NCI-H345 (cell line): ENCODE data around the gene GLDC.
"Not testable (repeated sequence)": the region's sequence is repeated elsewhere in the genome, so short reads cannot be mapped to it uniquely, and the experiment has no call there.

ENCODE experiments used
- DNase-seq: peaks from one replicate; lab custom pipeline; 2025; lab: John Stamatoyannopoulos, UW

The GLDC gene

GRCh38 chr9:6664204-6664680 lies 18.7 kb upstream of the GLDC start:
- no peak for DNase-seq

GRCh38 chr9:6660512-6660911 lies 15.0 kb upstream of the GLDC start:
- no peak for DNase-seq

GRCh38 chr9:6658628-6659353 lies 13.3 kb upstream of the GLDC start:
- no peak for DNase-seq

DNA sequence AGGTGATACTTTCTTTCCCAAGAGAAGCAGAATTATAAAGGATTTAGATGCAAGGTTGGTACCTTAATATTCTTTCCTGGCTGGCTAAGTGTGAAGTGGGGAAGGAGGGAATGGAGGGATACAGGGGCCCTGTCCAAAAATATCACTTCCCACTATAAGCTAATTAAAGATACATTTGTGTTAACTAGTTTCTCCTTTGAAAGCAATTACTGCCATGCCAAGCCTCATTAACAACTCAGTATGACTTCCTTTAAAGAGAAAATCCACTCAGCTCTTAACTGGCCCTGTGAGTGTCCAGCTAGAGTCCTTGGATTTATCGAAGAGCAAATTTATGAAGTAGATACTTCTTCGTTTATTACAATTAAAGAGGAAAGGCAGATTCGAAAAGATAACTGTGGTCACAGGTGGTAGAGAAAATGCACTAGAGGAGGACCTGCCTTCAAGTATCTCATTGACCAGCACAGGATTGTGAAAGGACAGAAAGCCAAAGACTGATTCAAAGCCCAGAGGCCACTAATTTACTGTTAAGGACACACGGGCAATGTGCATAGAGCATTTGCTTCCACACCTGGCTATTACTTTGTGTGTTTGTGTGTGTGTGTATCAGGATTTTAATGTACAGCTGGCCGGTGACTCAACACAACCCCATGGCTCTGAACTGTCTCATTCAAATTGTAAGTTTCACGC lies 11.2 kb upstream of the GLDC start:
- DNase-seq, result no peak

DNA sequence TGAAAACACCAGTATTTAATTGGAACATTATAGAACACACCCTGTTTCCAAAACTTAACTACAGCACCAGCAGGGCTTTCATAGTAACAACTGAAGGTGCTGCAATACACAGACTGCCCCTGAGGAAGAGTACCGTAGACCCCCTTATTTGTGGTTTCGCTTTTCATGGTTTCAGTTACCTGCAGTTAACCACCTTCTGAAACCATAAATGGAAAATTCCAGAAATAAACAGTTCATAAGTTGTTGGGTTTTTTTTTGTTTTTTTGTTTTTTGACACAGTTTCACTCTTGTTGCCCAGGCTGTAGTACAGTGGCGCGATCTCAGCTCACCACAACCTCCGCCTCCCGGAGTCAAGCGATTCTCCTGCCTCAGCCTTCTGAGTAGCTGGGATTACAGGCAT lies 9.5 kb upstream of the GLDC start:
- no peak for DNase-seq

GRCh38 chr9:6646293-6646636 lies 736 bp upstream of the GLDC start:
- DNase-seq, result no peak

- DNase-seq, result peak; percentile 15
Measured at GRCh38 chr9:6645105-6645354, 499 bp downstream of the GLDC start.

- no peak for DNase-seq
Measured at GRCh38 chr9:6644346-6645104, 1.0 kb downstream of the GLDC start.

GRCh38 chr9:6641961-6642360 lies 3.6 kb downstream of the GLDC start:
- DNase-seq, result no peak

- DNase-seq, result no peak
Measured at GRCh38 chr9:6641561-6641960, 4.0 kb downstream of the GLDC start.

- DNase-seq, result no peak
Measured at GRCh38 chr9:6641056-6641455, 4.5 kb downstream of the GLDC start.

DNA sequence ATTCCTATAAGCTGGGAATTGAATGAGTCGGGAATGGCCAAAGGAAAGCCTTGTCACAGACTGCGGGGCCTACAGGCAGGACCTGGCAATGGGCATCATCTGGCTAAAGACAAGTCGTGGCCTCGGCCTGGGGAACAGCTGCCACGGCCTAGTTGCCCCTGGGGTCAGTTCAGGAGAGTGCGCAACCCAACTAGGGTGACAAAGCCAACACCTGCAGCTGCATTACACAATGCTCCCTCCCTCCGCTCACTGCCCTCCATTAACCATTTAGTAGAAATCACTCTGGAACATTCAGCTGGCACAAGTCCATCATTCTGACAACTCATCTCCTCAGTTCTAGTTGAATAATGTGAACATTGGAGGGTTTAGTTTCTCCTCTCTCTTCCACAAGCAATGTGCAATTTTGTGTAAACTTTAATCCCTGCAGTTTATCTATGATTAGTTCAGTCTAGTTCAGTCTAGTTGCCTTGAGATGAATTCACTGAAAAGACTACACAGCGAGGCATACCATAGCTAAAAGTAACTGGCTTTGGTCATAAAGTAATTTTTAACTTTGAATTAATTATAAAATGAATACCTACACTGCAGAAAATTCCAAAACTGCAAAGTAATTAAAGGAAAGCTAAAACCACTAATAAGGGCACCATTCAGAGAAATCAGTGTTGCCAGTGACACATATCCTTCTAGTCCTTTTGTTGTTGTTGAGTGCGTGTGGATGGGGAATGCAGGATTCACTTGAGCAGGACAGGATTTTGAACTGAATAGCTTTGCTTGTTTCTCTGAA lies 5.1 kb downstream of the GLDC start:
- no peak for DNase-seq

DNA sequence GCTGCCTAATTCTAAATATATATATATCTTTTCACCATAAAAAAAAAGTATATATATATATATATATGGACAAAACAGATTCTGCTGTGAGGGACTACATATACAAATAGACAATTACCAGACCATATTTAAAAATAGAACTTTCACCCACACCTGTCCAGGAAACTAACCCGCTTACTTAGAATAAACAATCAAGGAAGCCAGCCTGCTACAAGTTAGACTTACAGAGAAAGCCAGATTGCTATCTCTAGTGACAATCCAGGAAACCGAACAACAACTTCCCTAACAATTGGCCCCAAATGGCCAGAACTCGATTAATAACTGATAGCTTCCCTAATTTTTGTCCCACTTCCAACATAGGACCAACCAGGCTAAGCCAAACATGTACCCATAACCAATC lies 5.9 kb downstream of the GLDC start:
- no peak for DNase-seq

DNA sequence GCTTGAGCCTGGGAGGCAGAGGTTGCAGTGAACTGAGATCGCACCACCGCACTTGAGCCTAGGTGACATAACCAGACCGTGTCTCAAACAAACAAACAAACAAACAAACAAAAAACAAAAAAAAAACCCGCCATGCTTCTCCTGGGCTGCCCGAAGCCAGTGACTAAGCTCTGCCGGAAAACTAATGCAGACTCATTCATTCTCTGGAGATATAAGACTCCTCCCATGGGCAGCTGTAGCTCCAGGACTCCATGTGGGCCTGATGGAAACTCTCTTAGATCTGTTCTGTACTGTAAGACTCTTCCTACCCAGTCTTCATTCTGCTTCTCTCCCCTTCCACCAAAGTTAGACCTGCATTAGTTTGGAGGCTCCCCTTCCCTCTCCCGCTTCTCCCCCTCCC lies 11.1 kb downstream of the GLDC start:
- DNase-seq, result no peak

- no peak for DNase-seq
Measured at GRCh38 chr9:6633378-6633777, 12.2 kb downstream of the GLDC start.

- DNase-seq, result no peak
Measured at GRCh38 chr9:6632516-6633183, 12.9 kb downstream of the GLDC start.

DNA sequence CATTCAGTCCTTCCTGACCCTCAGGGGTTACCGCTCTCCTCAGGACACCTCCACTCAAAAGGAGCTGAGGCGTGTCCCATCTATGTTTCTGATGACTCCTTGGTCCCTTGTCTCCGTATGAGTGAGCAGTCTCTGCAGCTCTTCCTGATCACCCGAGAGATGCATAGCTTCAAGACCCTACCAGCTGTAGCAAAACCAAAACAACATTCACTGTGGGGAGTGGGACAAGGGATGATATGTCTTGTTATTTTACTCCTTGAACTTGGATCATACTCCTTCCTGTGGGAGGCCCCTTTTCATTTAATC lies 14.4 kb downstream of the GLDC start:
- no peak for DNase-seq

DNA sequence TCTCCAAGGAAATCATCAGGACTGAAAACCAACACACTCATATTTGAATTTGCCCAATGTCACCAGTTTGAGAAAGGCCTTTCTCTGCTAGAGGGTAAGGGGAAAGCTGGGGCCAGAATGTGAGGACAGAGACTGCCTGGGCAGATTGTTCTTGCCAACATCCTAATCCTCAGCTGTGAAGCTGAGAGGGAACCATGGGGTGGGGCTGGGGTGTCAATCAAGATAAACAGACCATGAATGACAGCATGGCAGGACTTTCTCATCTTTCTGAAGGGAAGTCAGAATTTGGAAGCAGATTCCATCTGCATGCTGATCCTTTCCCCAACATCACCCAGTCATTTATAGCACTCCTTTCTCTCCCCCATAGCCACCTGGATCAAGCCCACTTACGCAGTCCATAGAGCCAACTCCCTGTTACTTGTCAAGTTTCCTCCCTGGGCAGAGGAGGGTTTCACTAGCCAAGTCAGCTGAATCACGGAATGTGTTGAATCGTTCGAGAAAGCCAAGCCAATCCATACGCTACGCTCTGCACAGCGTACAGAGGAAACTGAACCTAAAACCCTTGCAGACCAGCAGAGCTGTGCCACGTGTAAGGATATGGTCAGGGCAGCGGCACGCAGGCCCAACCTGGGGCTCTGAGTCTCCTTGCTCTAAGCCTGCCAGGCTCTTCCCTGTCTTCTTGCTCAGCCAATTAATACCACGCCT lies 14.9 kb downstream of the GLDC start:
- DNase-seq, result no peak

DNA sequence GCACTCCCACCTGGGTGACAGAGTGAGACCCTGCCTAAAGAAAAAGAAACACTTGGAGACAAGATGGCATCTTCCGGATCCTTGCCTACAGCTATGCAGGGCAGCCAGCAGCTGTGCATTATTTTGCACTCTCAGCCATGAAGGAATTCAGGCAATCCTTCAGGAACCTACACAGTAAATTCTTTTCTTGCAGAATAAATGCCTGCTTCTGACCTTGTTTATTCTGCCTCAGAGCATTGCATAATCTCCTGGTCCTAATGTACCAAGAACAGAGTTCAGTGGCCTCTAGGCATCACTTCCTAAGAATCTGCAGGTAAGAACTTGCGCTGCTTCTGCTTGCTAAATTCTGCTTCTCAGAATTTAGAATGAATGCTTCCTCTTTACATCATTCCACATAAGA lies 16.8 kb downstream of the GLDC start:
- DNase-seq, result no peak

DNA sequence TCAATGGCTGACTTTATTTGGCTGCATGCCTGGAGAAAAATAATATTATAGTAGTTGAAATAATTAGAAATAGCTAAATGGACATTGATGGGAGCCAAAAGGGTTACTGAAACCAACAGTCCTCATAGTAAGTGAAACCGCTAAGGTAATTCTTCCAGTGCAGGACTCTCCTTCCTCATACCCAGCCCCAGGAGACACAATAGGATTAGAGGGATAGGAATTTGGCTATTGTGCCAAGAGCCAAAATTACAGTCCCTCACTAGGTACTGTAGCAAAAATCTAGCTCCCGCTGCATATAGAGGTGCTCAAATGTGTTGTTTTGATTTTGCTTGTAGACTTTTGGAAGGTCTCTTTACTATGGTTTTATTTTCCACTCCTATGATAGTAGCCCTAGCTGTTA lies 20.2 kb downstream of the GLDC start:
- DNase-seq, result no peak

DNA sequence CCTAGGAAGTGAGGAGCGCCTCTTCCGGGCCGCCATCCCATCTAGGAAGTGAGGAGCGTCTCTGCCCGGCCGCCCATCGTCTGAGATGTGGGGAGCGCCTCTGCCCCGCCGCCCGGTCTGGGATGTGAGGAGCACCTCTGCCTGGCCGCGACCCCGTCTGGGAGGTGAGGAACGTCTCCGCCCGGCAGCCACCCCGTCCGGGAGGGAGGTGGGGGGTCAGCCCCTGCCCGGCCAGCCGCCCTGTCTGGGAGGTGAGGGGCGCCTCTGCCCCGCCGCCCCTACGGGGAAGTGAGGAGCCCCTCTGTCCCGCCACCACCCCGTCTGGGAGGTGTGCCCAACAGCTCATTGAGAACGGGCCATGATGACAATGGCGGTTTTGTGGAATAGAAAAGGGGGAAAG lies 22.7 kb downstream of the GLDC start:
- DNase-seq, result not testable (repeated sequence)

DNA sequence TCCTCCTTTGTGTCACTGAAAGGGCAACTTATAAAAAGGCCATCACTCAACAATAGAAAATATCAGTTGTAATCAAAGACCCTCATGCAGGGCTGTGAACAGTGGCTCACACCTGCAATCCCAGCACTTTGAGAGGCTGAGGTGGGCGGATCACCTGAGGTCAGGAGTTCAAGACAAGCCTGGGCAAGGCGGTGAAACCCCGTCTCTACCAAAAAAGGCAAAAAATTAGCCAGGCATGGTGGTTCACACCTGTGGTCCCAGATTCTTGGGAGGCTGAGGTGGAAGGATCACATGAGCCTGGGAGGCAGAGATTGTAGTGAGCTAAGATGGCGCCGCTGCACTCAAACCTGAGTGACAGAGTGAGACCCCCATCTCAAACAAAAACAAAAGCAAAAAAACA lies 24.7 kb downstream of the GLDC start:
- no peak for DNase-seq
